ENCODE measurements around the gene PRPF40A.

Gene PRPF40A

DNA sequence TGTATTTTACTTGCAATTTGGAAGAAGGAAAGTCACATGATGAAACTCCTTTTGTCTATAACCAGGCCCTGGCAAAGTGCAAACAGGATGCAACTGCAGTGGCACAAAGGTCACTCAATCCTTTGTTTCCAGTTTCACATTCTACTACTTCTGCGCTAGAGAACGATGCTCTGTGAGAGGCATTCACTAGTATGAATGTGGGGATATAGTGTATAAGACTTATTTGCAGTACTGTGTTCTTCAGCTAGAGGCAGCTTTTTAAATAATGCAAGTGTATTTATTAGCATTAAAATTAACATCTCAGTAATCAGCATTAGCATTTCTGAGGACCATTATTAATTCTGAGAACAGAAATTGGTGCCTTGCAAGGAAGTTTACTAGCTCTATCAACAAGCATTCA lies 68.9 kb downstream of the PRPF40A start:
- DNase-seq: no peak

DNA sequence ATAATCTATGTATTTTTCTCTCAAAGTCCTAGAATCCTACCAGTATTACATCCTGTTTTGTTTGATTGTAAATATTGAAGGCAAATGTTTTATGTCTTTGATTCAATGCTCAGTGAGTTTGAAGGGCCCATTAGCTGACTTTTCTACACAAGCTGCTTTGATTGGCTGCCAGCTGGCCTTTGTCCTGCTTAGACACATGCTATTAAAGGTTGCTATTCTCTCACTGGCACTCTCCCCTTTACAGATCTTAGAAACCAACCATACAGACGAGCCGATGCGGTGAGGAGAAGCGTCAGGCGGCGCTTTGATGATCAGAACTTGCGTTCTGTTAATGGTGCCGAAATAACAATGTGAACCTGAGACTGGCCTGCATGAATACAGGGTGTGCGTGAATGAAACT lies 69.7 kb downstream of the PRPF40A start:
- no peak for DNase-seq

DNA sequence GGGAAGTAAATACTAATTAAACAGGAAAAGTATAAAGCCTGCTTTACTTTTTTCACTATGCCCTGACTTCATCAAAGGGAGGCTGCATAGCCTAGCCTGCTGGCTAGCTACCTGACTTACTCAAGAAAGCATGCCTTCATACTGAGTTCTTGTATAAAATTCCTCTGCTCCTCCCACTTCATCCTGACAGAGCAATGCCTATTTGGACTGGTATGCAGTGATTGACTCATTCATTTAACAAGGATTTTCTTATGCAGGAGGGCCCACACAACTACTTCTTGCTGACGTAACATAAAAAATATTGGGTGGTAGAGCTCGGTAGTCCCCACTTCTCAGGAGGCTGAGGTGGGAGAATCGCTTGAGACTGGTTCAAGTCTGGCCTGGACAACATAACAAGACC lies 70.5 kb downstream of the PRPF40A start:
- no peak for DNase-seq

DNA sequence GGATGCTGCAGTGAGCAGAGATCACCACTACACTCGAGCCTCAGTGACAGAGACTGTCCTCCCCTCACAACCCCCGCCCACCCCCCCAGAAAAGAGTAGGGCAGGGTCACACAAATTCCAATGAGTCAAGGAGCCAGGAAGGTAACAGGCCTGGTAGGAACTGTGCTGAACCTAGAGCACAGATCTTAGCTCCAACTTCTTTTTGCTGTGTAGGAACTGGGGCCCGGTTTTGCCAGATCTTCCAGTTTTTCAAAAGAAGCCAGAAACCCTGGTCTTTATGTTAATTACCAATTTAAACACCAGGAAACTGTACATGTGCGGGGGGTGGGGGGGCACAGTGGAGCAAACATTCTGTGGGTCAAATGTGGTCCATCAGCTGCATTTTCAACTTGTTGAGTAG lies 71.0 kb downstream of the PRPF40A start:
- no peak for DNase-seq

DNA sequence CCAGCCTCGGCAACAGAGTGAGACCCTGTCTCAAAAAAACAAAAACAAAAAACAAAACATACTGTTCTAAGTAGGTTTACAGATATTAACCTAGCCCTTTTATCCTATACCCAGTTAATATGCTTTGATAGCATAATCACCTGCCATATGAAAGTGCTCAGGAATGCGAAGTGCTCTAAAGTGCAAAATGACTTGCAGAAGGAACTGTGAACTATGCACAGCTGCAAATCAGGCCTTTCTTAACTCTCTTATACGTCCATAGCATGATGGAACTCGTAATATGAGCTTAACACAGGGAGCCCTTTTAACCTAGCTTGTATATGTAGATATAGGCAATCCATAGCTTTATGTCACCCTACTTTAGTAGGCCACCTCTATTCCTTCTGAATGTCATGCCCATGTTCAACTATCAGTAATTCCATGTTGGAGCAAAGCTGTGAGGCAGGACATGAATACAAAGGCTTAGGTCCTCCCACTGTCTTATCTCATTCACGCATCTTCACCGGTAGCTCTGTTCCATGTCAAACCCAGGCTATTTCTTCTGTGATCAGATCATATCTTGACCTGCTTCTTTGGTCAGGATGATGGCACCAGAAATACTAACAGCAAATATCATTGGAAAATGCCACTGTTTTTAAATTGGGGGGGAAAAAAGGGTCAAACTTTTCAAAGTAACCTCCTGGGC lies 72.9 kb downstream of the PRPF40A start:
- no peak for DNase-seq

DNA sequence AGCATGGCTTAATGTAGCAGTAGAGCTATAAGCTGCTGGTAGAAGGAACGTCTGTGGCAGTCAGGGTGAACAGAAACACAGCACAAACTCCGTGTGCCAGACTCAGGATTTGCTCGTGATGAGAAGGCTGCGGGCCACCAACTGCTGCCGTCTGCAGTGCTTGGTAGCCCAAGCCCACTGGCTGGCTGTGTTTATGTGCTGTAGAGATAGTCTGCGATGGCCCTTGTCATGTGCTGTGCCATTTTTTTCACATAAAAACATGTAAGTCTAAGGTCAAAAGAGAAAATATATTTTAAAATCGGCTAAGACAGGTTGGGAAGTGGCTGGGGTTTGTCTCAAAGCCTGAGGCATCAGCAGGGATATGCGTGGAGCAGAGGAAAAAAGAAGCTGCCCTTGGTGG lies 78.7 kb downstream of the PRPF40A start:
- no peak for DNase-seq

DNA sequence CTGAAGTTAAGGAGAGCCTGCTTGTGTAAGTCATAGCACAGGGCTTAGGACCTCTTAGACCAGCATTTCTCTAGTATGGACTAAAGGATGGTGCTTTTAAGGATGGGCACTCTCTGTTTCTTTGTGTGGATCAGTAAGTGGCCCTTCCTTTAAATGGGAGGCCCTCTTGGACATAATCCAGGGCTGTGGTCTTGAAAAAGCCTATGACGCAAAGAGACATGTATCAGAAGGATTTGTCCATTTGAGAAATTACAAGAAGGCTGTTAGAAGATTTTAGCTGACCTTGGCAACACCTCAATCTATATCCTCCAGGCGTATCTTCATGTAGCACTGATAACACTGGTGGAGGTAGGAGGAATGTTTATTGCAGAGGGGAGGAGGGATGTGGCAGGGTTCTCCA lies 79.2 kb downstream of the PRPF40A start:
- DNase-seq: no peak

DNA sequence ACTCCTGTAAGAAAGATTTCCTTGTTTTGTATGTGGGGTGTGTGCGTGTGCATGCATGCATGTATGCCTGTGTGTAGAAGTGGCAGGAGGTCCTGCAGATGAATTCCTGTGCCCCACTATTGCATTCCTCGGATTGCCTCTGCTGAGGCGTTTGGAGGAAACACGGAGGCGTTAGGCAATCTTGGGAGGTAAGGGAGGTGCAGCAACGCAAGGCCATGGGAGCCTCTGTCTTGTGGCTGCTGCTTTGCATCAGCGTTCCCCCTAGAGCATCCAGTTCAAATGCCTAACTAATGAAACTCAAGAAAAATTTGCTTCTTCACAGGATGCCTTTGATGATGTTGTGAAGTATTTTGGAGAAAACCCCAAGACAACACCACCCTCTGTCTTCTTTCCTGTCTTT lies 80.0 kb downstream of the PRPF40A start:
- no peak for DNase-seq

DNA sequence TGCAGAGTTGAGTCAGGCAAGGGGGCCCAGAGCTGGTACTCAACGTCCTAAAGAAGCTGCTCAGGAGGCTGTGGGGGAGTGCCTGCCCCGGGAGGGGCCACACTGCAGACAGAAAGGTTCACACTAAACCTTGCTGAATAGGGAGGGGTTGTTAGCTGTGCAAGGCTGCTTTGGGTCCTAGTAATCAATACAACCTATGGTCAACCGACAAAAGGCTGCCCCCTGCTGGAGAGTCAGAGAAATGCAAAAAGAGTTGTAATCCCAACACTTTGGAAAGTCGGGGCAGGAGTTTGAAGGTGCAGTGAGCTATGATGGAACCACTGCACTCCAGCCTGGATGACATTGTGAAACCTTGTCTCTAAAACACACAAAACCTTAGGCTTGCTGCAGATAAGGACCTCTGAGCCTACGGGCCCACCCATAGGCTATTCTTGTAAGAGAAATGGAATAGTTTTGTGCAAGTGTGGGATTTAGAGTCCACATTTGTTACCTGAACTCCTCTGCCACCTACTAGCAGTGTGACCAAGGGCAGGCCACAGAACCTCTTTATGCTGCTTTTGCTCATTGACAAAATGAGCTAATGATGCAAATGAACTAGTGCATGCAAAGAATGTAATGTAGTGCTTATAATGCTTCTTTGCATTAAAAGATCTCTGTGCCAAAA lies 81.5 kb downstream of the PRPF40A start:
- no peak for DNase-seq

DNA sequence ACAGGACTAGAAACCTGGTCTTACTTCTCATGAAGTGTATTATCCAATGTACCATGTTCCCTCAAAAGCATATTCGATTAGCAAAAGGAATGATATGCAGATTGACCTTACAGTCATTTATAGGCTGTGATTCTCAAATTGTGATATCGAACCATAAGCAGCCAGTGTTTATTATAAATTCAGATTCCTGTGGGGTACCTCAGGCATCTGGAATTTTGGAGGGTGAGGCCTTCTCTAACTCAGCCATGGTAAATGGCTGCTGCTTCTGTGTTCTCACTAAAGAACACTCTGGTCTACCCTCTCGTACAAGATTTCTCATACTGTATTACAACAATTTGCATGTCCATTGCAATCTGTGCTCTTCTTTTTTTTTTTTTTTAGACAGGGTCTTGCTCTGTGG lies 84.5 kb downstream of the PRPF40A start:
- DNase-seq: no peak

DNA sequence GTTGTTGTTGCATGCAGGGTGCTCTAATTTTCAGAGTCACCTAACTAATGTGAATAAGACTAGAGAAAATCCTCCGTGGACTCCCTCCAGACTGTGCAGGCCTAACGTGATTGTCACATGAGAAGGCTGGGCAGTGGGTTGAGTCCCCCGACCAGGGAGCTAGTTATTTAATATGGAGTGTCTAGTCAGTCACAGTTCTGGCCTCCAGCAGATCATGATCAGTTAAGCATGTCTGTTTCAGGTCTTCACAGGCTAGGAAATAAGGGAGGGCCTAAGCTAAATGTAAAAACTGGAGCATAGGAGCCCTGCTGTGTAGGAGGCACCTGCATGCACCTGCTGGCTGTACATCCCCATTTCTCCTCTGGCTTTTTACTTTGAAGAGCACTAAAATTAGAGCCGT lies 86.8 kb downstream of the PRPF40A start:
- no peak for DNase-seq

DNA sequence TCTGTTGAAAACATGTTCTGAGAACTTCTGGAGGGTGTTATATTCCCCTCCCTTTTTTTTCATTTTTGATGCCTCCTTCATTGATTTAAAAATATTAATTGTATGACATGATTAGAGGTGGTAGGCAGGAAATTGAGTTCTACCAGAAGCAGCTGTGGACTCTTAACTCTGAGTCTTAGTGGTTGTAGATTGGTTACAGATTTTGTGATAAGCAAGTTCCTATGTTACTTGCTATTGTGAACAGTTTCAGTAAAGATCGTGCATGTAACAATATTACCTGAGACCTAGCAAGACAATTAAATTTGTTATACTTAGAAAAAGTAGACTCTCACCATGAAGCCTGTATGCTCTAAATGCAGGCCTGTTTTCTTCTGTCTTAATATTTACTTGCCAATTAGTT lies 88.1 kb downstream of the PRPF40A start:
- DNase-seq: no peak

DNA sequence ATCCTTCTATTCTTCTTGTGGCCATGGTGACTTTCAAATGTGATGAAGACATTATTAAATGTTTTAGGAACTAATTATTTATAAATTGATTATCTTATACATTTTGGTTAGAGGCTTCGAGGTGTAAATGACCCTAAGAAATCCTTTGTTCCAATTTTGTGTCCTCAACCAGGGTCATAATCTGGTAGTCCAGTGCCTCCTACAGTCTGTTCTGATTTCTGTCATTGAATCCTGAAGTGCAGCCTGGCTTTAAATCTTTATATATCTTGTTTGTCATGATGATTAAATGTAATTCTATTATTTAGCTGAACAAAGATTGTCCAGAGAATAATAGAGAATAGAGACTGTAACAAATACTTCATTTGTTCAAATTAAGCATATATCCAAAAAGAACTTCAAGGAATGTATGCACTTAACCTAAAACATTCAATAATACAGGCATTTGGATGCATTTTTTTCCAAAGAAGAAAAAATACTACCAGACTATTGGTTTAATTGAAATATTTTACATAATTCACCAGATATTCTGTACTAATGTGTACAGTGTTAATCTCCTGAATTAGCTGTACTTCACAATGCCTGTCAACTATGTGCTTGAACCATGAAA lies 89.8 kb downstream of the PRPF40A start:
- DNase-seq: no peak

DNA sequence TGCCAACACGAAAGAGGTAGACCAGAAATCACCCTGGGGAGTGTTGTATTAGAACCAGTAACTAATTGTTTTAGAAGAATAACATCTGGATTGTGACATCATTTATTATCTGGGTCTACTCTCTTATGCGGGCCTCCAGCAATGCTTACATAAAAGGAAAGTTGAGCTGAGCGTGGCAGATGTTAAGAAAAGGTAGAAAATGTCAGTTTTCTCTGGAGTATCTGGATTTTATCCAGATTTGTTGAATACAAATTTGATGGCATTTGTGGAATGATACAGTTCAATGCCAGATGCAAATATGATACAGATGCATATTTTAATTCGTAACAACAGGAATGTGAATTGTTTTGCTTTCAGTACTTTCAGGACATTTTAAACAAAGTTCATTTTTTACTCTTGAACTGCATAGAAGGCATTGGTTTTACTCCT lies 90.3 kb downstream of the PRPF40A start:
- no peak for DNase-seq

DNA sequence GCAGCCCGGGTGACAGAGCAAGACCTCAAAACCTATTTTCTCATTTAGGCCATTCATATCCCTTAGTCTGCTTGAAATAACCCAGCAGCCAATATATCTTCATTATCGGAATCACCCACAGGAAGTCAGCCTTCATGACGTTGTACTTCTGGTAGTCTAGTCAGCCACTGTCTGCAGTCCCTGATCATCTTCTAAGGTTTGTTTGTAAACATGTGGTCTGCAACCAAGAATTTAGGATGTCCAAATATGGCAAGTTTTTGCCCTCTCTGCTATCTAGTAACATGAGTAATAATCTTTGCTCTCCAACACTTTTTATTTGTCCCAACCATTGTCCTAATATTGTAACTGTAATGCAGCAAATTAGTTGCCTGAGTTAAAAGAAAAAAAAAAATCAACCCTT lies 92.5 kb downstream of the PRPF40A start:
- DNase-seq: no peak

DNA sequence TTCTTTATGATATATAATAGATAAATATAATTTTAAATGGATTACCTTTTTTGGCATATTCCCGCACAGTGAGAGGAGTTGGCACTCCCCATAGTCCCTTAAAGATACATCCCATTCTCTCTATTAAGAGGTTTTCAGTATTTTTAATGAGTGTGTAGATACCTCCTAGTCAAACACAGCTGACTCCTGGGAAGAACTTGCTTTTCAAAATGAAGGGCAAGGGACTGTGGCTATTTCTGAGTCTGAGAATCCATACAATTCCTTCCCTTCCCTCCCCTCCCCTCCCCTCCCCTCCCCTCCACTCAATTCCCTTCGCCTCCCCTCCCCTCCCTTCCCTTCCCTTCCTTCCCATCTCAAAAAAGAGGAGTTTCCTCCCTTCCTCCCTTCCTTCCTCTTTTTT lies 93.5 kb downstream of the PRPF40A start:
- no peak for DNase-seq

DNA sequence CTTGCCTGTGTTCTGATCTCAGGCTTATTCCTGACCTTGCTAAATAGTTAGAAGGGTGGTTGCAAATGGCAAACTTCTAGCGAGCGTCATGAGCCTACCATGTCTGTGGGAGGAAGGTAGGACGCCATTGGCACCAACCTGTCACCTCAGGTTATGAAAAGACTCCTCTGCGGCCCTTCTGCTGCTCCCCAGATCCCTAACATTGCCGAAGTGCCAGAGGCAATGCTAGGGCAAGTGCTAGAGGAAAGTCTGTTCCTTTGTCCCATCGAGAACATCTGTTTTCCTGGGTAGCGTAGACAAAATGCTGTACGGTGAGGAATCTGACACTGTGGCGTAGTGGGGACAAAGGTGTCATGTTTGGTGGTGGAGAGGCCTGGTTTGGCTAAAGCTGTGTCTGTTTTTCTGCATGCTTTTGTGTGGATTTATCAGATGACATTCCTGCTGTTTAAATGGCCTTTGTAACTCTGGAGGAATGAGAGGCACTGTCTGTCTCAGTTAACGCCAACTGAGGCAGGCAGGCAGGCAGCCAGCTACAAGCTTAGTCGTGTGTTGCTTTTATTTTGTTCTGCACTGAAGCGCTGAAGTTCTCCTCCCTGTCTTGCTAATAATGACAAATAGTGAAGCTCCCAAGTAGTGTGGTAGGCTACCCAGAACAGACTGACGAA lies 94.1 kb downstream of the PRPF40A start:
- DNase-seq: no peak

DNA sequence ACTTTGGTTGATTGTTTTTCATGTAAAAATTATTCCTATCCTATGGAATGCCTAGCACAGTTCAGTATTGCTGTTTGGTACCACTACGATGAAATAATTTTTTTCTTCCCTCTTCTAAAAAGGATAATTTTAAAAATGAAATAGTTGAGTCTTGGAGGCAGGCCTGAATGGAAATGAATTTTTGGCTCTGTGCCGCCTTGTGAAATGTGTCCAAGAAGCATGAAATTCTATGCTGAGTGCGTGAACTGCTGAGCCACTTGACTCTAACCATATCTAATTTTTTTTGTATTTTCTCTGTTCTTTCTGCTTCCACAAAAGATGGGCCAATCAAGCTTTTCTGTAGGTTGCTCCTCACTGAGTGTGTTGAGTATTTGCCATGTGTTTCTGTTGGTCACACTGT lies 95.0 kb downstream of the PRPF40A start:
- no peak for DNase-seq

DNA sequence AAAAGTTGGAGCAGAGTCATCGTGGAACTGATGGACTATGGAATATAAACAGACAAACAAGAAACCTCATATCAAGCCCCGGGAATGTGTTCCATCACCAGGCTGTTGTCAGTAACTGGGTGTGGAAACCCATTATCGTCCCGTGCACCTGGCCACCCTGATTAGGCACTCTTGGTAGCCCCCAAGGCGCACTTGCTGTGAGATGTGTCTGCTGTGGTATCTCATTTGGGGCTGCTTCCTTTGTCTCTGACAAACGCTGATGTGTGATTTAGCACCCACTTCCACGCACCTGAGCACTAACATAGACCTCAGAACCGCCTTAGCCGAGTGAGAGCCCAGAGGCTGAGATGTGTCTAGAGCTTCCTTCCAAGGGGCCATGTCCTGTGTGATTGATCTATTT lies 96.3 kb downstream of the PRPF40A start:
- DNase-seq: no peak

DNA sequence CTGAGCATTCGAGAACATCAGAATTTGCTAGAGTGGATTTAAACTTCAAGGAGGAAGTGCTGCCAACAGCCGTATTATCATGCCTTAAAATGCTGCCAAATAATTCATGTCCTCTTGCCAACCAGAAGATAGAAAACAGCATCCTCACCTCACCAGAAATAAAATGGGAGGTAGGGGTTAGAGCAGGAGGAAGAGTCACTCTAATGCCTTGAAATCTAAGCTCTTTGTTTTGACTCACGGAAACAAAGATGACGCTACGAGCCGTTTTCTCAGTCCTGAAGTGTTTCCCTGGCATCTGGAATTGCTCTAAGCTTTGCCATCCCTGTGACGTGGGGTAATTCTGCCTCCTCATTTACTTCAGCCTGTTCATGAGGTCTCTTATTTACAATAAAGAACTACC lies 97.1 kb downstream of the PRPF40A start:
- no peak for DNase-seq

DNA sequence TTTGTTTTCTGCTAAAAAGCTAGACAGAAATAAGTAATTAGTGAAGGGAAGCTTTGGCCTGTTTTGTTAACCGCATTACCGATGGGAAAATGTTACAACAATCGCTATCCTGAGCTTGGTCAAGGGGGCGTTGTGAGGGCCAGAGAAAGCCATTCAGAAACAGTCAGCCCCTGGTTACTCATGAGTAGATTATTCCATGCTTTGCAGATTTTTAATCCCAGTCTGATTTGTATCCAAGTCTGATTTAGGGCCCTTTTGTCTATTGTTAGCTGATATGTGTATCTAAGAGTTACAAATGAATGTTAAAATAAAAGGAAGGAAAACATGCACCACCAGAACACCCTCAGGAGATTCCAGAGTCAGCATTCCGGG lies 99.1 kb downstream of the PRPF40A start:
- no peak for DNase-seq

DNA sequence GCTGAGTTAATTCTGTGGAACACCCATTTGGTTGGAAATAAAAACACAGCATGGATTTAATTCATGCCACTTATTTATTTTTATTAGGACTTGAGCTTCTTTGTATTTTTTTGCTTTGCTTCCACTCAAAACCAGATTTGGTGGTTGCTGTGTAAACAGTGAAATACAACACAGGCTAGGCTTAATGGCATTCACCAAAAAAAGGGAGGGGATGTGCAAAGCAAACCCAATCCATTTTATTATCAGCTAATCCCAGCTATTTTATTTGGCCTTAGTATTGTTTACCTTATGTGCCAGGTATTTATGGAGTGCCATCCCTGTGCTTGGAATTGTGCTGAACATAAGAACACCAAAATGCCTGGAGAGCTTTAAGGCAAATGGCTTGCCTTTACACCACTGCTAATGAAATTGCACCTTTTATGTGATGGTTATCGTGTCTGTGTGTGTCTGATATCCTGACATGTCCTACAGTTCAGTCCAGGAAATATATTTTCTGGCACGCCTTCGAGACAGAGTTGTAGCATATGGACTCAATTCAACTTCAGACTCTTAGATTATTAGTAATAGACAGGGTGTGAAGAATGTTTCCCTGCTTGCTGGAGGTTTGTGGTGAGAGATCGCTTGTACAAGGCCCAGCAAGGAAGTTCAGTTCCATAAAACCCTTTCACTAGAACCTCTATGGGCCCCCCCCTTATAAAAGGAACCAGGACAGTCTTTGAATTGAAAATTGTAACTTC lies 99.6 kb downstream of the PRPF40A start:
- no peak for DNase-seq

DNA sequence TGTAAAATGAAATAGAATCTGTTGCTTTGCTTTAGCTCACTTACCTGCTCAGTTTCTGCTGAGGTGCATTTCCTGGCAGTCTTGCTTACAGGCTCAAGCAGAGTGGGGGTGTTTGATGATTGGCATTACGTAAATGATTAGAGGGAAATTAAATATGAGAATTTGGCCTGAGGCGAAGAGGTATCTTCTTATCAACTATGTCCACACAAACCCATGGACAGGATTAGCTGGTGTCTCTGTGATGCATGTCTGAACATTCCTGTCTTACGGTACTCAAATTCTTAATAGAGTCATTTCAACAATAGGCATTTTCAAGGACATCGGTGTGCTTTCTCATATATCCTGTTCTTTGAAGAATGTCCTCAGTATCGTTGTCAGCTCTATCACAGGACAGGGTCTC lies 102.1 kb downstream of the PRPF40A start:
- no peak for DNase-seq

Data from cortex of kidney (tissue), 1 donor.